Inferior parietal cortex (tissue), 1 donor: ENCODE measurements around the gene PYGO2.
"Not testable (repeated sequence)": the region's sequence is repeated elsewhere in the genome, so short reads cannot be mapped to it uniquely, and the experiment has no call there.

ENCODE experiments used
- DNase-seq: peaks from one replicate; pipeline ENCODE4 v3.0.0-alpha.2; 2016; ENCODE audit errors: extremely low spot score

PYGO2 gene

GRCh38 chr1:154999571-155000410, 38.2 kb upstream of the PYGO2 start:
- no peak for DNase-seq

GRCh38 chr1:154998818-154999570, 37.4 kb upstream of the PYGO2 start:
- DNase-seq, result no peak

- DNase-seq, result no peak
Measured at GRCh38 chr1:154998201-154998780, 36.7 kb upstream of the PYGO2 start.

- no peak for DNase-seq
Measured at GRCh38 chr1:154996966-154997701, 35.6 kb upstream of the PYGO2 start.

GRCh38 chr1:154995301-154995983, 33.9 kb upstream of the PYGO2 start:
- DNase-seq, result not testable (repeated sequence)

- DNase-seq, result no peak
Measured at GRCh38 chr1:154994591-154994990, 33.0 kb upstream of the PYGO2 start.

GRCh38 chr1:154994269-154994587, 32.6 kb upstream of the PYGO2 start:
- no peak for DNase-seq

GRCh38 chr1:154993572-154994268, 32.1 kb upstream of the PYGO2 start, which contains the start of gene LENEP:
TSS of gene LENEP (plus strand) at chr1:154993586. CDS start at chr1:154993608, 22 bp downstream.
- DNase-seq, result no peak

GRCh38 chr1:154992721-154993571, 31.4 kb upstream of the PYGO2 start:
- no peak for DNase-seq

GRCh38 chr1:154990276-154990675, 28.7 kb upstream of the PYGO2 start:
- DNase-seq, result no peak

GRCh38 chr1:154989195-154989860, 27.7 kb upstream of the PYGO2 start:
- no peak for DNase-seq

- DNase-seq, result no peak
Measured at GRCh38 chr1:154988058-154988954, 26.7 kb upstream of the PYGO2 start.

- DNase-seq, result no peak
Measured at GRCh38 chr1:154987326-154987725, 25.7 kb upstream of the PYGO2 start.

GRCh38 chr1:154986736-154987135, 25.2 kb upstream of the PYGO2 start:
- DNase-seq, result not testable (repeated sequence)

GRCh38 chr1:154983776-154984466, 22.3 kb upstream of the PYGO2 start:
- DNase-seq, result no peak

GRCh38 chr1:154982897-154983648, 21.5 kb upstream of the PYGO2 start, which contains the start of gene FLAD1:
TSS of gene FLAD1 (plus strand) at chr1:154983344. CDS start at chr1:154983695, 351 bp downstream.
- peak; percentile 100 for DNase-seq

GRCh38 chr1:154982341-154982740, 20.8 kb upstream of the PYGO2 start:
- no peak for DNase-seq
